Stimulated activated CD4-positive, alpha-beta T cell treated with anti-CD3 and anti-CD28 coated beads, Interleukin-4, amount 100 ng/mL, for 48 hours (primary cell): ENCODE measurements around the gene AUNIP.

ENCODE experiments used
- DNase-seq, 2 donors: peaks; one replicate each; pipeline ENCODE4 v3.0.0-alpha.2; 2020; ENCODE audit warnings: low read depth in 2 of 2

AUNIP gene

GRCh38 chr1:25829046-25829445 is 30.2 kb downstream of the AUNIP start:
- DNase-seq: no peak

GRCh38 chr1:25828491-25828890 is 30.8 kb downstream of the AUNIP start:
- no peak for DNase-seq

GRCh38 chr1:25826571-25826970 is 32.7 kb downstream of the AUNIP start:
- no peak for DNase-seq

GRCh38 chr1:25825605-25826004 is 33.7 kb downstream of the AUNIP start:
- no peak for DNase-seq

GRCh38 chr1:25821630-25822091 is 37.6 kb downstream of the AUNIP start:
- DNase-seq: no peak

- DNase-seq: no peak
Measured at GRCh38 chr1:25821112-25821476, 38.2 kb downstream of the AUNIP start.

GRCh38 chr1:25820247-25821111 is 38.8 kb downstream of the AUNIP start:
- DNase-seq: peak; percentile 54 to 60

- DNase-seq: peak; percentile 92 to 93
Measured at GRCh38 chr1:25819491-25820246, 39.6 kb downstream of the AUNIP start, which contains the start of gene MTFR1L. Gene MTFR1L (plus strand): TSS chr1:25819954. CDS start chr1:25823105, 3,151 bp downstream.

GRCh38 chr1:25818569-25818968 is 40.7 kb downstream of the AUNIP start:
- no peak for DNase-seq

GRCh38 chr1:25817840-25818501 is 41.3 kb downstream of the AUNIP start:
- DNase-seq: no peak

GRCh38 chr1:25816112-25816718 is 43.0 kb downstream of the AUNIP start:
- DNase-seq: no peak

GRCh38 chr1:25815208-25816111 is 43.8 kb downstream of the AUNIP start:
- DNase-seq: no peak

- no peak for DNase-seq
Measured at GRCh38 chr1:25814549-25815087, 44.6 kb downstream of the AUNIP start.

- no peak for DNase-seq
Measured at GRCh38 chr1:25813734-25814471, 45.4 kb downstream of the AUNIP start.

GRCh38 chr1:25813071-25813733 is 46.1 kb downstream of the AUNIP start:
- DNase-seq: no peak

- no peak for DNase-seq
Measured at GRCh38 chr1:25811384-25812082, 47.7 kb downstream of the AUNIP start.

- peak; percentile 67 to 82 for DNase-seq
Measured at GRCh38 chr1:25810341-25811299, 48.6 kb downstream of the AUNIP start.
